ENCODE results near the gene ISG15. TPM values are rescaled to one million over a fixed set of nuclear protein-coding genes. Genes with fewer than 3 reads are reported as not detected.
"Not testable (repeated sequence)": the region's sequence is repeated elsewhere in the genome, so short reads cannot be mapped to it uniquely, and the experiment has no call there.

ISG15 gene
- total RNA-seq, 1 experiment from 2014 or later, result 140 TPM

DNA sequence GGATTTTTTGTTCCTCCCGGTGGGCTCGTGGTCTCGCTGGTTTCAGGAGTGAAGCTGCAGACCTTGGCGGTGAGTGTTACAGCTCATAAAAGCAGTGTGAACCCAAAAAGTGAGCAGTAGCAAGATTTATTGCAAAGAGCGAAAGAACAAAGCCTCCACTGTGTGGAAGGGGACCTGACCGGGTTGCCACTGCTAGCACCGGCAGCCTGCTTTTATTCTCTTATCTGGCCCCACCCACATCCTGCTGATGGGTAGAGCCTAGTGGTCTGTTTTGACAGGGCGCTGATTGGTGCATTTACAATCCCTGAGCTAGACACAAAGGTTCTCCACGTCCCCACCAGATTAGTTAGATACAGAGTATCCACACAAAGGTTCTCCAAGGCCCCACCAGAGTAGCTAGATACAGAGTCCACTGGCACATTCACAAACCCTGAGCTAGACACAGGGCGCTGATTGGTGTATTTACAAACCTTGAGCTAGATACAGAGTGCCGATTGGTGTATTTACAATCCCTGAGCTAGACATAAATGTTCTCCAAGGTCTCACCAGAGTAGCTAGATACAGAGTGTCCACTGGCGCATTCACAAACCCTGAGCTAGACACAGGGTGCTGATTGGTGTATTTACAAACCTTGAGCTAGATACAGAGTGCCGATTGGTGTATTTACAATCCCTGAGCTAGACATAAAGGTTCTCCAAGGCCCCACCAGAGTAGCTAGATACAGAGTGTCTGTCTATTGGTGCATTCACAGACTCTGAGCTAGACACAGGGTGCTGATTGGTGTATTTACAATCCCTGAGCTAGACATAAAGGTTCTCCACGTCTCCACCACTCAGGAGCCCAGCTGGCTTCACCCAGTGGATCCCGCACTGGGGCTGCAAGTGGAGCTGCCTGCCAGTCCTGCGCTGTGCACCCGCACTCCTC is 4.4 kb downstream of the ISG15 start:
- POLR2A ChIA-PET, result interaction anchor here (0.7 to 1.7 kb wide), 6 partner anchors 11 to 90 kb away, joined by 3 to 4 read pairs (median 4); no protein-coding TSS in a partner anchor
- H3K4me3 ChIP-seq (replicated peaks in 1 of 2; ENCODE audit: low read depth in 1 of 2, low read length in 2 of 2); H2AFZ ChIP-seq (ENCODE audit: low read depth, low read length, poor library complexity, severe bottlenecking); RAD21 ChIA-PET (ENCODE audit: low non-redundant PET in 1 of 2, low total read pairs in 2 of 2, uncharacterized antibody in 2 of 2, unreplicated experiment in 2 of 2); H3K27me3 ChIP-seq (ENCODE audit: insufficient read depth, low read length); ATAC-seq; H3K9me3 ChIP-seq (ENCODE audit: control insufficient read depth in 1 of 2, insufficient read depth in 1 of 2, low read depth in 1 of 2, low read length in 2 of 2); H3K9ac ChIP-seq (ENCODE audit: low read length); BruUV-seq (replicated peaks); H4K20me1 ChIP-seq (ENCODE audit: insufficient read depth); H3K36me3 ChIP-seq (ENCODE audit: control insufficient read depth in 1 of 2, insufficient read depth in 2 of 2, low read length in 2 of 2); H3K9me2 ChIP-seq (ENCODE audit: insufficient read depth); H3K4me2 ChIP-seq (ENCODE audit: low read length): not testable (repeated sequence)
- Histone ChIP-seq H3K79me2 (ENCODE audit: insufficient read depth, low read length) (peaks cover 29% of the 10 kb centered on the region), H3K4me1 (ENCODE audit: control insufficient read depth in 1 of 2, insufficient read depth in 2 of 2, low read length in 2 of 2) (peaks cover 30 to 65% of the 10 kb centered on the region in 2 experiments), H3K27ac (ENCODE audit: low read depth, low read length) (peak overlapping the region; percentile 55)
- intact Hi-C loops (cut with micrococcal nuclease), result loop anchor here (5.0 kb wide), 1 partner anchor 45 kb away; no protein-coding TSS in a partner anchor
- CTCF ChIA-PET, result interaction anchor here (1.7 to 3.9 kb wide), 2 partner anchors 11 to 16 kb away, joined by 4 to 17 read pairs; no protein-coding TSS in a partner anchor
- peak; percentile 46 for DNase-seq (ENCODE audit: low read depth, low spot score)

DNA sequence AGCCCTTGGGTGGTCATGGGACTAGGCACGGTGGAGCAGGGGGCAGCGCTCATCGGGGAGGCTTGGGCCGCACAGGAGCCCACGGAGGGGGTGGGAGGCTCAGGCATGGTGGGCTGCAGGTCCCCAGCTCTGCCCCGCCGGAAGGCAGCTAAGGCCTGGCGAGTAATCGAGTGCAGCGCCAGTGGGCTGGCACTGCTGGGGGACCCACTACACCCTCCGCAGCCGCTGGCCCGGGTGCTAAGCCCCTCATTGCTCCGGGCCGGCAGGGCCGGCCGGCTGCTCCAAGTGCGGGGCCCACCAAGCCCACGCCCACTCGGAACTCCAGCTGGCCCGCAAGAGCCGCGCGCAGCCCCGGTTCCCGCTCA is 5.0 kb downstream of the ISG15 start:
- H4K20me1 ChIP-seq (ENCODE audit: insufficient read depth); BruUV-seq (replicated peaks); H3K4me3 ChIP-seq (replicated peaks in 1 of 2; ENCODE audit: low read depth in 1 of 2, low read length in 2 of 2); H2AFZ ChIP-seq (ENCODE audit: low read depth, low read length, poor library complexity, severe bottlenecking); ATAC-seq; DNase-seq (ENCODE audit: low read depth, low spot score); H3K4me2 ChIP-seq (ENCODE audit: low read length); RAD21 ChIA-PET (ENCODE audit: low non-redundant PET in 1 of 2, low total read pairs in 2 of 2, uncharacterized antibody in 2 of 2, unreplicated experiment in 2 of 2); H3K9ac ChIP-seq (ENCODE audit: low read length); H3K27me3 ChIP-seq (ENCODE audit: insufficient read depth, low read length); H3K9me3 ChIP-seq (ENCODE audit: control insufficient read depth in 1 of 2, insufficient read depth in 1 of 2, low read depth in 1 of 2, low read length in 2 of 2); H3K9me2 ChIP-seq (ENCODE audit: insufficient read depth): not testable (repeated sequence)
- CTCF ChIA-PET, result interaction anchor here (1.7 to 3.9 kb wide), 3 partner anchors 11 to 273 kb away, joined by 4 to 17 read pairs (median 4); no protein-coding TSS in a partner anchor
- H3K4me1 ChIP-seq (ENCODE audit: control insufficient read depth in 1 of 2, insufficient read depth in 2 of 2, low read length in 2 of 2), result peaks cover 33 to 67% of the 10 kb centered on the region in 2 experiments
- intact Hi-C loops (cut with micrococcal nuclease), result loop anchor here (5.0 kb wide), 1 partner anchor 44 kb away; no protein-coding TSS in a partner anchor
- H3K27ac ChIP-seq (ENCODE audit: low read depth, low read length), result peak overlapping the region; percentile 55
- H3K79me2 ChIP-seq (ENCODE audit: insufficient read depth, low read length), result peaks cover 35% of the 10 kb centered on the region
- H3K36me3 ChIP-seq (ENCODE audit: control insufficient read depth in 1 of 2, insufficient read depth in 2 of 2, low read length in 2 of 2), result peaks cover 0 to 11% of the 10 kb centered on the region in 2 experiments; a peak in 2 of 4 replicates
- POLR2A ChIA-PET, result interaction anchor here (1.2 to 1.7 kb wide), 2 partner anchors 16 to 51 kb away, joined by 3 to 4 read pairs; no protein-coding TSS in a partner anchor
